Measurements from ENCODE around the gene DAD1.

DNA sequence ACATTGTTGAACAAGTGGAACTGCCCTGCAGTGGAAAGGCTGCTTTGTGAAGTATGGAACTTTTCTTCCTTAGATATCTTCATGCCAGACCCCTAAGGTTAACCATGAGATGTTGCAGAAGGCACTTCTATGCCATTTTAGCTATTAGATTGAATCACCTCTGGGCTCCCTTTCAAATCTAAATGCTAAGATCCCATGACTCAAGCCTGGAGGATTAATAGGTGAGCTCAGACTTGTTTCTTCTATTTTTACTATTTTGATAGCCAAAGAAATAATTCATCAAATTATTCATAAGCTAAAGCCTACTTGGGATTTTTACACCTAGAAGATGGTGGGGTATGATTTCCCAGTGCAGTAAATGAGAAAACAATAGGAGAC is 64.3 kb downstream of the DAD1 start:
- no peak for TF ChIP-seq CTCF (IDR thresholded peaks at IDR 0.05)
- TF ChIP-seq POLR2A (IDR thresholded peaks at IDR 0.05), result no peak
